HG03457 (cell line): ENCODE data around the gene TAAR8.
"Not testable (repeated sequence)": the region's sequence is repeated elsewhere in the genome, so short reads cannot be mapped to it uniquely, and the experiment has no call there.

Source experiments
- ATAC-seq: cut with Tn5 transposase; IDR thresholded peaks from one replicate; pipeline ENCODE4 v1.9.1; 2021; ENCODE audit warnings: moderate number of reproducible peaks; ENCODE audit not compliant: unreplicated experiment

The TAAR8 gene, protein sequence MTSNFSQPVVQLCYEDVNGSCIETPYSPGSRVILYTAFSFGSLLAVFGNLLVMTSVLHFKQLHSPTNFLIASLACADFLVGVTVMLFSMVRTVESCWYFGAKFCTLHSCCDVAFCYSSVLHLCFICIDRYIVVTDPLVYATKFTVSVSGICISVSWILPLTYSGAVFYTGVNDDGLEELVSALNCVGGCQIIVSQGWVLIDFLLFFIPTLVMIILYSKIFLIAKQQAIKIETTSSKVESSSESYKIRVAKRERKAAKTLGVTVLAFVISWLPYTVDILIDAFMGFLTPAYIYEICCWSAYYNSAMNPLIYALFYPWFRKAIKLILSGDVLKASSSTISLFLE

DNA sequence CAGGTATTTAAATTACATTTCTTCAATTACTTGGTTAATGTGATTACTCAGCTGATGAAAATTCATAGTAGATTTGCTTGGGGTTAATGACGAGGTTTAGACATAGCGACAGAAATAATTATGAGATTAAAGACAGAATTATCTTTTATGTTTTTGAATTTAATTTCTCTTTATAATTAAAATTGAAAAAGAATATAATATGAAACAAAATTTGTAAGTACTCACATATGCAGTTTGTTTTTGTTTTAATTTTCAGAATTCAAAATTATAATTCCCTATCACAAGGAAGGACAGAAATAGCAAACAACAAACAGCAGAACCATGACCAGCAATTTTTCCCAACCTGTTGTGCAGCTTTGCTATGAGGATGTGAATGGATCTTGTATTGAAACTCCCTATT, at the start of gene TAAR8:
Gene TAAR8, plus strand, starts transcription at position 301 of the 400 bp plus-strand sequence. Its CDS starts 21 bp downstream, at position 322.
- no peak for ATAC-seq

DNA sequence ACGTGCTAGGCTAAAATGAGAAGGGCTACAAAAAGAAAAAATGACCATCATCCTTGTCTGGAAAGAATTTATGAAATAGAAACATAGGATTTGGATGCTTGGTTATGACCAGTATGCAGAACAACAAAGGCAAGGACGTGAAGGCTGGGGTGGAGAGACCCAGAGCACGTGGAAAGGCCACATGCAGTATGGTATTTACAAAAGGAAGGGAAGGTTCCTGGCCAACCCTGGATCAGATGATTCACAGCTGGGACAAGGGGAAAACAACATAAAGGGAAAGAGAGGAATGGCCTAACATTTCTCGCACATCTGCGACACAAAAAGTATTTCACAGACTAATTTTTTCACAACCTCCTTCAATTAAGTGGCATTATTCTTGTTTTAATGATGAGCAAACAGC, 47.7 kb upstream of the TAAR8 start:
- no peak for ATAC-seq

DNA sequence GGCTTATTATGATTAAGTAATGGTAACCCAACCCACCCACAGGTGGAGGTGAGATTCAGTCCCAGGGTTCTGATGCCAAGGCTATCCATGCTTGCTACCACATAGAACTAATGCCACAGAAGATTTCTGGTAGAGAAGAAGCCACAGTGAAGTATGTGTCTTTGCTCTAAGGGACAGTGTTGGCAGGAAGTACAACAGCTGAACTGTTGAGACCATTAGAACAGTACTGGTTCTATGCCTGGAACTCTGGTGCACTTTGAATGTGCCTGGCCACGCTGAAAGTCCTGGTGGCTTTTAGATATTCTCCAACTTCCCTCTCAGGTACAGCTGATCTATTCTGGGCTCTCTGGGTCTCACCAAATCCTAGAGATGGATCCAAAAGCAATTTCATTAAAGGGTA, 47.3 kb upstream of the TAAR8 start:
- ATAC-seq, result no peak

DNA sequence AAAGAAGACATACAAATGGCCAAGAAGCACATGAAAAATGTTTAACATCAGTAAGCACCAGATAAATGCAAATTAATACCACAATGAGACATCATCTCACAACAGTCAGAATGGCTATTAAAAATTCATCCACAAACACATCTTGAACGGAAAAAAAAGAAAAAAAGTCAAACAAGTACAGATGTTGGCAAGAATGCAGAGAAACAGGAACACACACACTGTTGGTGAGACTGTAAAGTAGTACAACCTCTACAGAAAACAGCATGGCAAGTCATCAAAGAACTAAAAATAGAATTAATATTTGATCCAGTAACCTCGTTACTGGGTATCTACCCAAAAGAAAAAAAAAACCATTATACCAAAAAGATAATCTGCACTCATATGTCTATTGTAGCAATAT, 46.0 kb upstream of the TAAR8 start:
- no peak for ATAC-seq

DNA sequence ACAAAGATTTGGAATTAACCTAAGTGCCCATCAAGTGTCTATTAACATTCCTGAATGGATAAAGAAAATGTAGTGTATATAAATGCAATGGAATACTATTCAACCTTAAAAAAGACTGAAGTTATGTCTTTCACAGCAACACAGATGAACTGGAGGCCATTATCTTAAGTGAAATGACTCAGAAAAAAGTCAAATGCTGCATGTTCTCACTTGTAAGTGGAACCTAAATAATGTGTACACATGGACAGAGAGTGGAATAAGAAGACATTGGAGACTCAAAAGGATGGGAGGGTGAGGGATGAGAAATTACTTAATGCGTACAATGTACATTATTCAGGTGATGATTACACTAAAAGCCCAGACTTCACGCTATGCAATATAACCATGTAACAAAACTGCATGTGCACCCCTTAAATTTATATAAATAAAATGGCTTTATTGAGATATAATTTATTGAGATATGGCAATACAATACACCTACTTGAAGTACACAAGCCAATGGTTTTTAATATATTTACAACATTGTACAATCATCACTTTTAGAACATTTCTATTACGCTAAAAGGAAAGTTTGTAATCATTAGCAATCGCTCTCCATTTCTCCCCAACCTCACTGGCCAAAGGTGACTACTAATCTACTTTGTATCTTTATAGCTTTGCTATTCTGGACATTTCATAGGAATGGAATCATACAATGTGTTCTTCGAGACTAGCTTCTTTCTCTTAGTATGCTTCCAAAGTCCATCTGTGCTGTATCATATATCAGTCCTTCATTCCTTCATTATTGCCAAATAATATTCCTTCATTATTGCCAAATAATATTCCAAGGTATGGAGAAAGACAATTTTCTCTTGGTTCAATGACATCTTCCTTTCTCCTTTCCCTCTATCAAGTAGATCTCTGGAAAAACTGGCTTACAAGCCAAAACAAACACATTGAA, 45.3 kb upstream of the TAAR8 start:
- no peak for ATAC-seq

DNA sequence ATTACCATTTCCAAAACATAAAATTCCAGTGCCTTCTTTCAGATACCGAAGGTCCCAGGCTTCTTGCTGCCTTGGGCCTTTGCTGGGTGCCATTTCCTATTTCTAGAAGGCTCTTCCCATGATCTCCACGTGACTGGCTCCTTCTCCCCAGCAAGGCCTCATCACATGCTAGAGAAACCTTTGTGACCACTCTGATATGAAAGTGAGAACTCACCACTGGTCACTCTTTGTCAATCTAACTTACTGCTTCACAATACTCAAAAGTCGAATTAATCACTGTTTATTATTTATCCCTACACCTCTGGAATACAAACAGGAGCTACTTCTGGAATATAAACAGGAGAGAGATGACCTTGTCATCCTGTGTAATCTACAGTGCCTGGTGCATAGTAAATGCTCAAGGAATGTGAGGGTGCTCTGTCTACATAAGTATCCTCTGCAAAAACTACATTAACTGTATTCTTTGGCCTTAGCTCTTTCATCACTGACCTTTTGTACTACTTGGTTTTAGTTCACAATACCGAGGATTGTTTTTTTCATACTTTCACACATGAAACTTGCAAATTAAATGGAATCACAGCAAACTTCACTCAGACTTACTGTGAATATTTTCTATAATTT, 41.2 kb upstream of the TAAR8 start:
- ATAC-seq, result no peak

DNA sequence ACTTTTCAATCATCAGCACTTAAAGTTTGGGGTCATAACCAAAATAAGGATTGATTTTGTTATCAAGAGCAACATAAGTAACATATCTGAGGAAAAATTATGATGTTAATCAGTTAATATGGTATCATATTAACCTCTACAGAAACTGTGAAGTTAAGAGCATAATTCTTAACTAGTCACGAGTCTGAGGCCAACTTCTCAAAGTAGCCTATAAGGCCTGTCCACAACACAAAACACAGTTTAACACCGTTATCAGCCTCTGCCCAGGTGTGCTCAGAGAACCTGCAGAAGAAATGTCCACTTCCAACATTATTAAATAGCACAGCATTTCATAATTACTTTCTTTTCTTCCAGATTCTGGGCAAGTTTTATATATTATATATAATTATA, 40.6 kb upstream of the TAAR8 start:
- no peak for ATAC-seq

DNA sequence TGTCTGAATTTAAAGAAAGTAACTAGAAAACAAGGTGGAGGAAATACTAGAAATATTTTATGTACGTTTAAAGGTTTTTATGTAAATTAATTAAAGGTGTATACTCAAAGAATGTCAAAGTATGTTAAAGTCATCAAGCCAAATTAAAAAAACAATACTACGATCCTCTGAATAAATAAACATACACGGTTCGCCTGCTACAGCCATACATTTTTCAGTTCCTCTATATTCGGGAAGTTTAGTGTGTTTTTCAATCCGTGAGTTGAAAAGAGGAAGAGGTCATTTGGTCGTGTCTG, 40.2 kb upstream of the TAAR8 start:
- ATAC-seq, result no peak

DNA sequence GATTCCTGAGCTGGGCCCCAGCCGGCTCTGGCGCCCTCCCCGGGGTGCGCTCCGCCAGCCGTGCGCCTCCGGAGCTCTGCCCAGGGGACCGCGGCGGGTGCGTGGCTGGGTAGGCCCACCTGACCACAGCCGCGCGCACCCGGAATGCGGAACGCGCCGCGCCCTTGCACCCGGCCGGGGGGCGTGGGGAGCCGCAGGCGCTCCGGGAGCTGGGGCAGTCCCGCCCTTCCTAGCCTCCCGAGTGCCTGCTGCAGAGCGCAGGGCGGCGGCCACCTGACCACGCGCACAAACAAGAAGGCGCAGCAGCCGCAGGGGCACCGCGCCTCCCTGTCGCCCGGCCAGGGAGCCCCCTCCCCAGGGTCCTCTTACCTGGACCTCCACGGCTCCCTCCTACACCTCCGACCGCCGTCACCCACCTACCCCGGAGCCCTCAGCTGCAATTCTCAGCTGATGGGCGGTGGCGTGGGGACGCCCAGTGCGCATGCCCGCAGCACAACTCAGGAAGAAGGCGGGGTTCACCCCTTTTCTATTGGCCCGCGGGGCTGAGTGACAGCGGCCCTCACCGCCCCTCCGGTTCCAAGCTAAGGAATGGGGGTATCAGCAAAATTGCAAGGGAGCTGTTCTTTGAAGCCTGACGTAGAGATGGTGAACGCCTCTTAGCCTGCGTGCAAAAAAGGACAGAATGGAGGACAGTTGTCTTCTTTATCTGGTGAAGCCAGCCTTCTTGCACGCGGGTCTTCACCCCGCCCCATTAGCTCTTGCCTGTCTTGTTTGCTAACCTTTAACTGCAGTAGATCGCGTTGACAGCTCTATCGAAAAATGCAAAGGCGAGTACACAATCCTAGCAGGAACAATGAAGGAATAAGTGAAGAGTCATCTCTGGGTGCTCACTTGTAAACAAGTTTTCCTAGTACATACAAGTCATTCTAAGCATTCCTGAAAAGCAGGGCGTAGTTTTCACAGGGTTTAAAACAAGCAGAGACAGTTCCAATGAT, 39.5 kb upstream of the TAAR8 start, which contains the start of gene STX7:
Gene STX7, minus strand, starts transcription at position 479 of the 995 bp plus-strand sequence. CDS start 9,586 bp downstream, outside the sequence.
- ATAC-seq, result peak; percentile 87

DNA sequence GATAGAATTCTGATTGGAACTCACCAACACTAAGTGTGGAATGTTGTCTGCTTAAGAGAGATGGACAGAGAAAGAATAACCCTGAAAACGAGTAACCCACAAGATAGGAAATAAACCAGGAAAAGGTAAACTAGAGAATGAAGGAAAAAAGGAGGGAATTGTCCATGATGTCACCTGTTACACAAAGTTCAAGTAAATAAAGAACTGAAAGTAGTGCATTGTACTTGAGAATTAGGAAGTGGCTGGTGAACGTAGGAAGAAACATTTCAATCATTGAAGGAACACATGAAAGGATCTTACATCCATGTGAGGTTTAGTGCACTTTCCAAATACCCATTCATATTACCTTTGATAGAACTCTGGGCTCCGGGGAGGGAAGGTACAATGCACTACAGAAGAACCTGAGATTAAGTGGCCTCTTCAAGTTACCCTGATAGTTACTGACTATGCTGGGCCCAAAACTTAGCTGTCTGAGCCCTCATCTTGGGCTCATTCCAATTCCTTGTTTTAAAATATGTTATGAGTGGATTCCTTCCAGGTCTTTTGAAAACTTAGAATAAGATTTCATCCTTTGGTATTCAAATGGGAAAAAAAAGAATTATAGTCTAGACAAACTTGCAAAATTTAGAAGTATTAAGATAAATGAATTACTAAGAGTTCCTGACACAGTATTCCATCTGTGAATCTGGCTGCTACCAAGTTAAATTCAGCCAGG, 38.5 kb upstream of the TAAR8 start:
- no peak for ATAC-seq

DNA sequence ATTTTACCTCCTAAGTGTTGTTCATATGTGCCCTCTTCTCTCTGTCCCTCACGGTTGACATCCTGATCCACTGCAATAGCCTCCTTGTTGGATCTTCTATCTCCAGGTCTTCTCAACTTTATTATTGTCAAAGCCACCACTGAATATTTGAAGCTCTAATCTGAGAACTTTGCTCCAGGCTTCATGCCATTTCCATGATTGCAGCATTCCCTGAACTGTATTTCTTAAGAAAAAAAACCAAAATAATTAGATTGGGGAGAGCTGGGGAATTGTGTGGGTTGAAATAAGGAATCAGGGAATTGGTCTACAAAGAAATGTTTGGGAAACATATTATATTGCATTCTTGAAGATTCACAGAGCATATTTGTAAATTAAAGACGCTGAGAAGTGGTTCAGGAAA, 37.1 kb upstream of the TAAR8 start:
- no peak for ATAC-seq

DNA sequence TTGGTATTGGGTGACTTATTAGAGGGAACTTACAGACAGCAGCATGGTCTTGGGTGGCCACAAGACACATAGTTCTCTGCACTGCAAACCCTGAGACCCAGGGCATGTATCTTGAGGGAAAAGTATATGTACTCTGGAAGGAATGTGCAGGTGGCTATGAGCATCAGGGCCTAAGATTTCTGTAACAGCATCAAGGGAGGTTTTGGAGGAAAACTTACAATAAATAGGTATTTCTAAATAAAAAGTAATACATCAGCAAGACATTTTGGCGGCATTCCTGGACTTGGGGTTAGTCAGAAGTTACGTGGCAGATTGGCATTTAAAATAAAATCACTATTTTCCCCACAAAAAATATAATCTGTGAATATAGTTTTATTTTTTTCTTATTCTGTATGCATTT, 31.5 kb upstream of the TAAR8 start:
- ATAC-seq, result no peak

DNA sequence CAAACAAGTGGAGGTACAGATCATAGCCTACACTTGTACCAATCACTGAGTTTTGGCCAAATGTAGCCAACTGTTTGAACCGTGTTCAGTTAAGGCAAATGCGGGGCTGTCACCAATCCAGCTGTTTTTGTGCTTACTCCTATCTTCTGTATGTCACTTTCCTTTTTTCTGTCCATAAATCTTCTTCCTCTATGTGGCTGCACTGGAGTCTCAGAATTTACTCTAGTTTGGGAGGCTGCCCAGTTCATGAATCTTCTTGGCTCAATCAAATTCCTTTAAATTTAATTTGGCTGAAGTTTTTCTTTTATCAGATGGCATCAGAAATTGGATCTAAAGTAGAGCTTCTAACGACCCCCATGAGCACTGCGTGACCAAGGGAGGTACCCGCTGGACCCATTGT, 27.8 kb upstream of the TAAR8 start:
- no peak for ATAC-seq

DNA sequence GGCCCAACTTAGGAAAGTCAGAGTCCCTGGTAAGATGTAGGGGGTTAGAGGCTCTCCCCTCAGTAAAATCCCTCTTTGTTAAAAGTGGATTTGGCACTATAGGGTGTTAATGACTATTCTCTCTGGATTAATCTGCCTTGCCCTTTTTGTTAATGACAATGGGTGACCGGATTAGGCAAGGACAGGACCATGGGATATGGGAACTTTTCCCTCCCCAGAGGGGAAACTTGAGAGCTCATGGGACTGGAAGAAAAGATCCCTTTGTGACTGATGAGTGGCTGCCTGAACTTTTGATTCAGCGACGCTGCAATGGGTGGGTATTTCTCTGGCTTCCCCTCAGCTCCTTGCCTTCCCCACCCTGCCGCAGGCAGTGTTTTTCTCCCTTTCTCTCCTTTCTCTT, 26.6 kb upstream of the TAAR8 start:
- no peak for ATAC-seq

DNA sequence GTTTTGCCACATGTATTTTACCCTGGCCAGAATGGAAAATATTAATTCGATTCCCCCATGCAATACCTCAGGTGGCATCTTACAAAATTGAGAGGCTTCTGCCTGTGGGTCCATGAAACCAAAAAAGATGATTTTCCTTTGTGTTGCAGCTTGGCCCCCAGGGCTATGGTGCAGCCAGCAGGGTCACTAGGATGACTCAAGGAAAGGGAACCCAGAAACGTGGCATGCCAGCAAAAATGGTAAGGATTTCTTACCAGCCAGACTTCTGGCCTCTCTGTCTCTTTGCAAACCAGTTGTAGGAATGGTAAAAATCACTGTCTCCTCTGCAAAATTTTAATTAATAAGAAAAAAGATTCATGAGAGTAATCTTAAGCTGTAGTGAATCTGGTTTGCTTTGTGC, 26.0 kb upstream of the TAAR8 start:
- no peak for ATAC-seq

DNA sequence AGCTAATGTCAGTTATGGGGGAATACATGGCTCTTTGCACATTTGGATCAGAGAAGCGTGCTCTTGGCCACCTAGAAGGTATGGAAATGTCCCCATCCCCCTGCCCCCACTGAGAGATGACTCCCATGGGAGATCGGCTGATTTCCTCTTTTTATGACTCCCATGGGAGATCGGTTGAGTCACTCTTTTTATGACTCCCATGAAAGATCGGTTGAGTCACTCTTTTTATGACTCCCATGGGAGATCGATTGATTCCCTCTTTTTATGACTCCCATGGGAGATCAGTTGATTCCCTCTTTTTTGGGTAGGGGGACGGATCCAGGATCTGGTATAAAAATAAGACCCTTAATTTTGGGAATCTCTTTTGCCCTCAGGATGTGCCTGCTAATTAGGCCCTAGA, 24.7 kb upstream of the TAAR8 start:
- no peak for ATAC-seq

DNA sequence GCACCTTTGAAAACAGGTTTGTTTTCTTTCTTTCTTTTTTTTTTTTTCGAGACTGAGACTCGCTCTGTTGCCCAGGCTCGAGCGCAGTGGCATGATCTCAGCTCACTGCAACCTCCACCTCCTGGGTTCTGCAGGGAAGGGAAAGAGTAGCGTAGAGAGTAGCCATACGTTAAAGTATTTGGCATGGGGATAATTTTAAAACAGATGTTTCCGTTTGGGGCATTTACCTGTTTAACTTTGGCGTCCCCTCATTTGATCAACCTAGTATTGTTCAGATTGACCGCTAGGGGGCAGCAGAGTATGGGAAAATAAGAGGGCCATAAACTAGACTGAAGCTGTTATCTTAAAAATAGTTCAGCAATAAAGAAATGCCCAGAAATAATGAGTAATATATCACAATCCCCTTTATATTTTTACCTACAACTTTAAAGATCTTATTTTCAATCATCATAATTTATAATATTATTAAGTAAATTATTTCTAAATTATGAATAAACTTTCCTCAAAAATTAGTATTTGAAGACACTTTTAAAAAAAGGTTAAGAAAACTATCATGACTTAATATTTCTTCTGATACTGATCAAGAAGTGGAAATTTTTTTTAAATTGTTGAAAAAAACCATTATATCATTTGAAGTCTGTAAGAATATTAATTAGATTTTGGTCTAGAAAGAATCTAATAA, 22.0 kb upstream of the TAAR8 start:
- peak; percentile 79 for ATAC-seq

DNA sequence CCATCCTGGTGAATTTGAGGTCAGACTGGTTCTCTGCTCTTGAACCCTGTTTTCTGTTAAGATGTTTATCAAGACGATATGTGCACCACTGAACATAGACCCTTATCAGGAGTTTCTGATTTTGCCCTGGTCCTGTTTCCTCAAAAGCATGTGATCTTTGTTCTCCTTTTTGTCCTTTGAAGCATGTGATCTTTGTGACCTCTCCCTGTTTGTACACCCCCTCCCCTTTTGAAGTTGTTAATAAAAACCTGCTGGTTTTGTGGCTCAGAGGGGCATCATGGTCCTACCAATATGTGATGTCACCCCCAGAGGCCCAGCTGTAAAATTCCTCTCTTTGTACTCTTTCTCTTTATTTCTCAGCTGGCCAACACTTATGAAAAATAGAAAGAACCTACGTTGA, 17.9 kb upstream of the TAAR8 start:
- ATAC-seq, result not testable (repeated sequence)

DNA sequence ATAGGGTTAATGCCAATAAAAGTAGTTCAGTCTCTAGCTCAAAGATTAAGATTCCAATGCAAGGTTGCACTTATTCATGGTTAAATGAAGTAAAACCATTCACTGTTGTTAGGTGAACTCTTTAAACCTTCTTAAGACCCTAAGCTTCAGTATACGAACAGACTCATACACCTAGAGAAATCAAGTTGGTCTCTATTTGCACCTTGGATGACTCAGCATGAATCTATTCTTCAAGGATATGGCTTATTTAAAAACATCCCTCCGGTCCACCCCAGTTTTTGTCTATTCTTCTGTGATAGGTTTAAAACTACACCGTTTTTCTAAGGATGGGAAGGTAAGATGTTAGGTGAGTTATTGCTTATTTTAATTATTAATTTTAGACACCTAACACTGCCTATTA, 15.3 kb upstream of the TAAR8 start:
- no peak for ATAC-seq
